ENCODE results near the gene IRX3.

IRX3 gene

DNA sequence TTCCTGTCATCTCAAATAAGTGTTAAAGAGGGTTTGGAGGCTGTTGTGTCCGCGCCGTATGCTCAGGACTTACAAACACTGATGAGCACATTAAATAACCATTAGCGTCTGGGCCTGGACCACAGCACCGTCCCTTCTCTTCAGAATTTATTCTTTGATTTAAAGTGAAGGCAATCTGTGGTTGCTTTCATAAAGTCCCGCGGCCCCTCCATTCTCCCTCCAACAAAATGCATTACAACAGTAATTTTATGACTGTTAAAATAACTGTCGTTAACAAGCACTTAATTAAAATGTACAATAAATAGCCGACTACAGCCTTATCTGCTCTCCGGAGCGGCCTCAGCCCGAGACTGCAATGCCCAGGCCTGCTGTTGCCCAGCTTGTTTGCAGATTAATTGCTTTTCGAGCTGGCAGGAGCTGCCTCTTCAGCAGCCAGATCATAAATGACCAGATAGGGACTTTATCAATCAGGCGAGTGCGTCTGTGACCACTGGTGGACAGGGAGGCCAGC is 30.6 kb upstream of the IRX3 start:
- Histone ChIP-seq H3K27me3 (ENCODE audit: insufficient read depth, low read length) (no peaks in the 10 kb centered on the region), H3K9ac (ENCODE audit: low read depth, low read length) (no peak overlapping the region), H3K27ac (ENCODE audit: low read depth, low read length) (no peak overlapping the region), H3K4me1 (ENCODE audit: insufficient read depth, low read length) (peaks cover 5% of the 10 kb centered on the region; the same call in 1 of the 2 replicates), H3K4me3 (ENCODE audit: low read length) (no peak overlapping the region), H3K9me3 (ENCODE audit: insufficient read depth, low read depth, low read length) (no peaks in the 10 kb centered on the region), H3K36me3 (ENCODE audit: insufficient read depth, low read length) (no peaks in the 10 kb centered on the region)
- WGBS, result 94% methylated on average over 10 of the region's 15 CpGs

DNA sequence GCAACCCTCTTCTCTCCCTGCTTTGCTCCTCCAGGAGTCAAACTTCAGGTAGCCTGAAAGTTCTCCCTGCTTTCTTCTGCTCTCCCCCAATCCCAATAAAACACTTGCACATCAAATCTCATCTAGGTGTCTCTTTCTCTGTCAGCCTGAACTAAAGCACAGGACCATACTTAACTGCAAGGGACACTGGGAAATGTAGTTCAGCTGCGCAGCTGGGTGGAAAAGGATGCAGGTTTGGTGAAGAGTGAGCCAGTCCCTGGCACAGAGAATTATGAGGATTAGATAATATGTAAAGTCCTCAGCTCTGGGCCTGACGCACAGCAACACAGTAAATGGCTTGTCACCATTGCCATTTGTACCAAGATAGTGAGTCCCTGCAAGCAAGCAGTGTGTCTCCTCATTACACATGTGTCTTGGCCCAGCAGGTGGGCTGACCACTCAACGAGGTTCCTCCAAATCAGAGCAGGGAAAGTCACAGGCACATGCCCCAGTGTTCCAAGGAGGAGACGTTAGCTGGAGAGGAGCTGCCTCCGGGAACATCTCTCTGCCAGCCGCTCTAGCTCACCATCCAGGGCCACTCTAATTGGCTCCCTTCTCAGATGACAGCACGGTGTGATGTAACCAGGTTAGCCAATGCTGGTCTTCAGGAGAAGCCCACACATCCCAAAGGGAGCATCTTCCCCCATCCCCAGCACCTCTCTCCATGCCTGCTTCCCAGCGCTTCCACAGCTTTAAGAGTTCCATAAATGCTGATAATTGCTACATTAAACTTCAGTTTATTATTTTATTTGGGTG is 29.7 kb upstream of the IRX3 start:
- H3K4me1 ChIP-seq (ENCODE audit: insufficient read depth, low read length), result peaks cover 2% of the 10 kb centered on the region; the same call in 1 of the 2 replicates
- WGBS, result 86% methylated on average over 8 of the region's 8 CpGs
- H3K9me3 ChIP-seq (ENCODE audit: insufficient read depth, low read depth, low read length), result no peaks in the 10 kb centered on the region
- H3K9ac ChIP-seq (ENCODE audit: low read depth, low read length), result no peak overlapping the region
- H3K4me3 ChIP-seq (ENCODE audit: low read length), result no peak overlapping the region
- no peaks in the 10 kb centered on the region for H3K36me3 ChIP-seq (ENCODE audit: insufficient read depth, low read length)
- H3K27me3 ChIP-seq (ENCODE audit: insufficient read depth, low read length), result no peaks in the 10 kb centered on the region
- no peak overlapping the region for H3K27ac ChIP-seq (ENCODE audit: low read depth, low read length)

DNA sequence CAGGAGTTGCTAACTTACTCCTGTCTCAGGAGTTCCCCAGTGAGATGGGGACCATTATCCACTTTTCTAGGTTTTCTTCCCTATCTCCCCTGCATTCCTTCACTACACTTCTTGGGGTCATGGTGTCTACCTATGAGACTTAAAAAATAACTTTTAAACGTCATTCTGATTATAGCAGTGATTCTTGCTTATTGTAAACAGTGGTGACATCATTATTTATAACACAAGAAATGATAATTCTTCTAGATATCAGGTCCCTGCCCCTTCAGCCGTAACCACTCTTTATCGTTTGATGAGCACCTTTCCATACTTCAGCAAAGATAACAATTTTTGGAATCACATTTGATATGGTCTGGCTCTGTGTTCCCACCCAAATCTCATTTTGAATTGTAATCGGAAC is 27.2 kb upstream of the IRX3 start:
- 98% methylated on average over 3 of the region's 4 CpGs for WGBS
- H3K27ac ChIP-seq (ENCODE audit: low read depth, low read length), result no peak overlapping the region

DNA sequence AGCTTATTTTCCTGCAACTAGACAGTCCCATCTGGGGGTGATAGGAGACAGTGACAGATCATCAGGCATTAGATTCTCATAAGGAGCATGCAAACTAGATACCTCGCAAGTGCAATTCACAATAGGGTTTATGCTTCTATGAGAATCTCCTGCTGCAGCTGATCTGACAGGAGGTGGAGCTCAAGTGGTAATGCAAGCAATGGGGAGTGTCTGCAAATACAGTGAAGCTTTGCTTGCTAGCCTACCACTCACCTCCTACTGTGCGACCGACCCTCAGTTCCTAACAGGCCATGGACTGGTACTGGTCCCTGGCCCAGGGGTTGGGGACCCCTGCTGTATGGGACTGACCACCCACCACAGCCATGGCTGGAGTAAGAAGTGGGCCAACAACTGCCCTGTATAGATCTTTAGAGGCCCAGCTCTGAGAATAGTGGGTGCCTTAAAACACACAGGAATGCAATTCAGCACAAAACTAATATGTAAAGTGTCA is 26.0 kb upstream of the IRX3 start:
- no peaks in the 10 kb centered on the region for H3K27me3 ChIP-seq (ENCODE audit: insufficient read depth, low read length)
- no peaks in the 10 kb centered on the region for H3K4me1 ChIP-seq (ENCODE audit: insufficient read depth, low read length)
- no peak overlapping the region for H3K9ac ChIP-seq (ENCODE audit: low read depth, low read length)
- H3K4me3 ChIP-seq (ENCODE audit: low read length), result no peak overlapping the region
- H3K27ac ChIP-seq (ENCODE audit: low read depth, low read length), result no peak overlapping the region
- WGBS, result 95% methylated on average over 3 of the region's 3 CpGs
- H3K36me3 ChIP-seq (ENCODE audit: insufficient read depth, low read length), result no peaks in the 10 kb centered on the region
- H3K9me3 ChIP-seq (ENCODE audit: insufficient read depth, low read depth, low read length), result no peaks in the 10 kb centered on the region

More for the DNA sequence above, 27.2 kb upstream of the IRX3 start:
- Histone ChIP-seq H3K27me3 (ENCODE audit: insufficient read depth, low read length) (no peaks in the 10 kb centered on the region), H3K4me1 (ENCODE audit: insufficient read depth, low read length) (no peaks in the 10 kb centered on the region), H3K36me3 (ENCODE audit: insufficient read depth, low read length) (no peaks in the 10 kb centered on the region), H3K4me3 (ENCODE audit: low read length) (no peak overlapping the region), H3K9me3 (ENCODE audit: insufficient read depth, low read depth, low read length) (no peaks in the 10 kb centered on the region), H3K9ac (ENCODE audit: low read depth, low read length) (no peak overlapping the region)

DNA sequence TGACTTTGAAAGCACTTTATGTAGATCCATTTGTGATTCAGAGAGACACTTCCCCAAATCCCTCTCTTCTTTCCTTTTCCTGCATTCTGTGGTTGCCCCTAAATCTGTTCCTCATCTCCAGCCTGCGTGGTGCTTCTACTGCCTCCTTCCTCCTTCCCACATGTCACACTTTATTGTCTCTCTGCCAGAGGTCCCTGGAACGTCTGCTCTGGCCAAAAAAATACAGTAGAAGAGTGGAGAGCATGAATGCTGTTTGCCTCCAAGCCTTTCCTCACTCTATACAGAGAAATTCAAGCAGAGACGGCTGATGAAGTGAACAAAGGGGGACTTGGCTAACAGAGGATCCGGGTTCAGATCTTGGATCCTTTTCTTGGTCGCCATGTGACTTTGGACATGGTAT is 22.8 kb upstream of the IRX3 start:
- no peaks in the 10 kb centered on the region for H3K9me3 ChIP-seq (ENCODE audit: insufficient read depth, low read depth, low read length)
- WGBS, result 98% methylated on average over 5 of the region's 5 CpGs
- no peak overlapping the region for H3K27ac ChIP-seq (ENCODE audit: low read depth, low read length)
- no peak overlapping the region for H3K4me3 ChIP-seq (ENCODE audit: low read length)
- H3K27me3 ChIP-seq (ENCODE audit: insufficient read depth, low read length), result no peaks in the 10 kb centered on the region
- H3K36me3 ChIP-seq (ENCODE audit: insufficient read depth, low read length), result no peaks in the 10 kb centered on the region
- H3K4me1 ChIP-seq (ENCODE audit: insufficient read depth, low read length), result no peaks in the 10 kb centered on the region; the same call in 1 of the 2 replicates
- no peak overlapping the region for H3K9ac ChIP-seq (ENCODE audit: low read depth, low read length)

DNA sequence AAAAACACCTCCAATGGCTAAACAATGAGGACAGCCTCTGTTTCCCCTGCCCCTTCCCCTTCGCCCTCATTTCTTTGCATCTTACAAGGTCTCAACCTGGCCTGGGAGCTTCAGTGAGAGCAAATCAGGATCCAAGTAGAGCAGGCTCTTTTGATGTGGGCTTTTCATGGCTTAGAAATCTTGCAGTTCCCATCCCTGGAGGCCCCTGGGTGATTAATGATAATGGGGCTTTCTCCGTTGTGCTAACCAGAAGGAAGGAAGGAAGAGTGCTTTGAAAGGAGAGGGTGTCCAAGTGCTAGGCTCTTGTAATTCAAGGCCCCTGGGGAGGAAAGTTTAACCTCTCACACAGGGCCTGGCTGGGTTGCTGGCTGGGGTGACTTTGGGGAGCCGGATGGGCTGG is 18.5 kb upstream of the IRX3 start:
- Histone ChIP-seq H3K27me3 (ENCODE audit: insufficient read depth, low read length) (no peaks in the 10 kb centered on the region), H3K36me3 (ENCODE audit: insufficient read depth, low read length) (no peaks in the 10 kb centered on the region), H3K9me3 (ENCODE audit: insufficient read depth, low read depth, low read length) (no peaks in the 10 kb centered on the region), H3K4me3 (ENCODE audit: low read length) (no peak overlapping the region), H3K4me1 (ENCODE audit: insufficient read depth, low read length) (no peaks in the 10 kb centered on the region; the same call in 1 of the 2 replicates), H3K9ac (ENCODE audit: low read depth, low read length) (no peak overlapping the region), H3K27ac (ENCODE audit: low read depth, low read length) (no peak overlapping the region)
- 71% methylated on average over 3 of the region's 3 CpGs for WGBS

DNA sequence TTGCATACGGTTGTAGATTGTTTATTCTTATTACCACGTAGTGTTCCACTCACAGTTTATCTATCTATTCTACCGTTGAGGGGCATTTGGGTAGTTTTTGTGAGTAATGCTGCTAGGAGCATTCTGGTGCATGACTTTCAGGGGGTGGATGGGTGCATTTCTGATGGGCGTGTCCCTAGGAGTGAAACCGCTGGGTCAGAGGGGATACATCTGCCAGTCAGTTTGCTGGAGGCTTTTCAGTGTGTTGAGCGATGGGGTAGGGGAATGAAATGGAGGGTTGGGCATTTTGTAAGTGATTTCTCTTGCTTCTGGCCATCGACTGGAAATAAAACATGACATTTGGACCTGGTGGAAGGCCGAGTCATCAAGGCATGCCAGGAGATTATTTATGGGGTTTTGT is 17.0 kb upstream of the IRX3 start:
- Histone ChIP-seq H3K9me3 (ENCODE audit: insufficient read depth, low read depth, low read length) (no peaks in the 10 kb centered on the region), H3K36me3 (ENCODE audit: insufficient read depth, low read length) (no peaks in the 10 kb centered on the region), H3K4me1 (ENCODE audit: insufficient read depth, low read length) (no peaks in the 10 kb centered on the region; the same call in 1 of the 2 replicates), H3K27me3 (ENCODE audit: insufficient read depth, low read length) (no peaks in the 10 kb centered on the region), H3K9ac (ENCODE audit: low read depth, low read length) (no peak overlapping the region), H3K27ac (ENCODE audit: low read depth, low read length) (no peak overlapping the region), H3K4me3 (ENCODE audit: low read length) (no peak overlapping the region)
- WGBS, result 90% methylated on average over 7 of the region's 8 CpGs

DNA sequence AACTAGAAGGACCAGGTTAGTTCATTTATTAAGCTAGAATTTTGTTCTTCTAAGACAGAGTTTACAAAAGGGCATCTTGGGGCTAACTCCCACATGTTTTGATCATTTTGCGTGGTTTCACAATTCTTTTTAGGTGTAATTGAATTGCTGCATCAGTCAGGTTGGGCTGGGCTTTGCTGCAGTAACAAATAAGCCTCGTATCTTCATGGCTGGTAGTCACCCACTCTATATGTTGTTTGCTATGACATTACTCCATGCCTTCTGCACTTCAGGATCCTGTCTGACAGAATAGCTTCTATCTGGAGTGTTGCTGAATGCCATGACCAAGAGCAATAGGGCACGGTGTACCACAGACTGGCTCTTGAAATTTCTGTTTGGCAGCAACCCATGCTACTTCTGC is 10.6 kb upstream of the IRX3 start:
- no peak overlapping the region for H3K9ac ChIP-seq (ENCODE audit: low read depth, low read length)
- 94% methylated on average over 3 of the region's 3 CpGs for whole genome bisulfite sequencing
- H3K9me3 ChIP-seq (ENCODE audit: insufficient read depth, low read depth, low read length), result peaks cover 5% of the 10 kb centered on the region
- H3K4me3 ChIP-seq (ENCODE audit: low read length), result no peak overlapping the region
- H3K4me1 ChIP-seq (ENCODE audit: insufficient read depth, low read length), result 0 out of 2 replicates have a peak, but pooled peaks cover 2% of the 10 kb centered on the region
- H3K27ac ChIP-seq (ENCODE audit: low read depth, low read length), result no peak overlapping the region
- no peaks in the 10 kb centered on the region for H3K36me3 ChIP-seq (ENCODE audit: insufficient read depth, low read length)
- peaks cover 26% of the 10 kb centered on the region for H3K27me3 ChIP-seq (ENCODE audit: insufficient read depth, low read length)

DNA sequence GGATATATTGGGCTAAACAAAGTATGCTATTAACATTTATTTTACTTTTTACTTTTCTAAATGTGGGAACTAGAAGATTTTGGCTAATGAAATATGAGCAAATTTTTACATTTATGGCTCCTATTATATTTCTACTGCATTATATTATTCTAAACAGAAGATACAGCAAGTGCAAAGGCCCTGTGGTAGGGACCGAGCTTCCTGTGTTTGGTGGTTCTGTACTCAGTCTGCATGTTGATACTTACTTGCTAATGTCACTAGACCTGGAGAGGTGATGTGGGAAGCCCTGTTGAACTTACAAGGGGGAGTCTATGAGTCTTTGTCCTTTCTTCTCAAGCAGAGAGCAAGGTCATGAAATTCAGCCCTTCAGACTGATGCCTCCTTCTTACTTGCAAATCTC is 10.0 kb upstream of the IRX3 start:
- 0 out of 2 replicates have a peak, but pooled peaks cover 4% of the 10 kb centered on the region for H3K4me1 ChIP-seq (ENCODE audit: insufficient read depth, low read length)
- no peaks in the 10 kb centered on the region for H3K36me3 ChIP-seq (ENCODE audit: insufficient read depth, low read length)
- H3K9ac ChIP-seq (ENCODE audit: low read depth, low read length), result no peak overlapping the region
- no peak overlapping the region for H3K4me3 ChIP-seq (ENCODE audit: low read length)
- 85% methylated on average over 1 of the region's 1 CpG for WGBS
- no peak overlapping the region for H3K27ac ChIP-seq (ENCODE audit: low read depth, low read length)
- H3K9me3 ChIP-seq (ENCODE audit: insufficient read depth, low read depth, low read length), result peaks cover 5% of the 10 kb centered on the region
- peaks cover 33% of the 10 kb centered on the region for H3K27me3 ChIP-seq (ENCODE audit: insufficient read depth, low read length)

DNA sequence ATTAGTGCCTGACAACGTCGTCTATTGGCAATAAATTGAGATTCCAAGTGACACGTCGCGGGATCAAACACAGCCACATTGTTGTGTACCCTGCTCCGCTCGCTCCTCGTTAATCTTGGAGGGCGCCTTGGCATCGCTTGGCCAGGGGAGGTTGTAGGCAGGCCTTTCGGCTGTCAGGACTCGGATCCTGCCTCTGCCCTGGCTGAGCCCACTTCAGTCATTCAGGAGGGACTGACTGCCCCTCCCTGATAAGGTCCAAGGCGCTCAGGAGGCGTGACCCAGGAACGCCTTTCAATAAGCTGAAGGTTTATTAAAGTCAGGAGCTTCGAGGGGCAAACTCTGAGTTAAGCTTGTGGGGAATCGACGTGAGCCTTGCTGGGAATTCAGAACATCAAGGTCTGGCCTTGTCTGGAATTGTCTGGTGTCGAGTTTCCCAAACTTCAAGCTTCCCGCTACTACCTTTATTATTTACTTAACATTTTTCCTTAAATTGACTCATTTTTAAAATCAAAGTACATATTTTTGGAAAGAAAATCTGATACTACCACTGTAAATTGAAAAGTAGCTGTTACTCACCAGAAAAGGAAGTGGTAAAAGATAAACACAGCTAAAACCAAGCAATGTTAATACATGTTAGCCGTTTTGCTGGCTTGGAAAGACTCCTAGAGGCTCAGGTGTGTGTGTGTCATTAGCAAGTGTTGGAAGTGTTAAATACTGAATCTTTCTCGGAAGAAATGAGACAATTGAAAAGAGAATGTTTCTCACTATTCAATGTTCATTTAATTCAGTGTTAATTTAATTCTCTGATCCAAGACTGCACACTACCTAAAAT is 5.3 kb upstream of the IRX3 start:
- no peak overlapping the region for H3K27ac ChIP-seq (ENCODE audit: low read depth, low read length)
- peak overlapping the region; percentile 49 for H3K4me3 ChIP-seq (ENCODE audit: low read length)
- no peaks in the 10 kb centered on the region for H3K36me3 ChIP-seq (ENCODE audit: insufficient read depth, low read length)
- H3K9me3 ChIP-seq (ENCODE audit: insufficient read depth, low read depth, low read length), result peaks cover 5% of the 10 kb centered on the region; the same call in 1 of the 2 replicates
- WGBS, result 13% methylated on average over 21 of the region's 22 CpGs
- H3K4me1 ChIP-seq (ENCODE audit: insufficient read depth, low read length), result peaks cover 12% of the 10 kb centered on the region; the same call in 1 of the 2 replicates
- H3K9ac ChIP-seq (ENCODE audit: low read depth, low read length), result no peak overlapping the region
- H3K27me3 ChIP-seq (ENCODE audit: insufficient read depth, low read length), result peaks cover 76% of the 10 kb centered on the region
